Testis (tissue), 3 donors: ENCODE measurements around the gene FOSL1. TPM values are rescaled to one million over a fixed set of nuclear protein-coding genes. Genes with fewer than 3 reads are reported as not detected.

Source experiments
- DNase-seq: peaks from one replicate; pipeline ENCODE4 v3.0.0-alpha.2; 2019
- H3K27ac ChIP-seq, 2 donors: fragments of 200-600 bp; sonication (generic); one replicate each; pipeline ENCODE4 v1.5.1; 2019
- H3K27me3 ChIP-seq: fragments of 200-600 bp; sonication (generic); one replicate; pipeline ENCODE4 v1.5.1; 2019
- H3K36me3 ChIP-seq: fragments of 200-600 bp; sonication (generic); one replicate; pipeline ENCODE4 v1.5.1; 2017; ENCODE audit warnings: low read depth; ENCODE audit errors: missing control alignments
- H3K4me1 ChIP-seq: fragments of 200-600 bp; sonication (generic); one replicate; pipeline ENCODE4 v1.5.1; 2019
- H3K4me3 ChIP-seq, 2 donors: fragments of 200-600 bp; sonication (generic); one replicate each; pipeline ENCODE4 v1.5.1; 2017 to 2019
- H3K9me3 ChIP-seq: fragments of 200-600 bp; sonication (generic); one replicate; pipeline ENCODE4 v1.5.1; 2017
- POLR2A ChIP-seq: fragments of 450-650 bp; IDR thresholded peaks from one replicate; pipeline ENCODE4 v1.6.1; 2017; ENCODE audit warnings: antibody characterized with exemption, mild to moderate bottlenecking, moderate library complexity
- WGBS, 2 donors: methylation state at CpG; one replicate each; pipeline ENCODE4 v1.1.5; 2018; 5-methylcytosine and 5-hydroxymethylcytosine counted together
- intact Hi-C: fragments of 100-400 bp; cut with DNase I; formaldehyde crosslinking; loops from one replicate; pipeline ENCODE4 v1.15.1; 2023; ENCODE audit warnings: low total_unique reads
- polyA plus RNA-seq: library from polyadenylated mRNA; stranded (reverse); fragments of 350-450 nt; fragmentation: Illumina TruSeq; extraction: RNeasy Lipid Tissue Mini Kit (QIAGEN cat#74804); gene quantifications from one replicate; pipeline ENCODE4 v1.2.3, GENCODE V29; 2014; ENCODE audit warnings: low read depth, low replicate concordance; ENCODE audit not compliant: insufficient read depth
- total RNA-seq, 2 donors: library from RNA; depleted of rRNA; stranded (reverse); fragments of >200 nt; gene quantifications; one replicate each; pipeline ENCODE4 v1.2.3, GENCODE V29; 2016
- TF ChIP-seq, protein P1 (sequence below), 3 experiments: fragments of 450-650 bp in 2 of 3; fragments of 200-600 bp in 1 of 3; sonication (generic) in 1 of 3; IDR thresholded peaks; one replicate each; pipeline ENCODE4 v1.5.1; 2016 to 2019; ENCODE audit warnings: antibody characterized with exemption in 3 of 3, mild to moderate bottlenecking in 2 of 3, moderate library complexity in 1 of 3

Gene FOSL1
- total and polyA plus RNA-seq, 3 donors from 2014 or later, result 1.7 to 2.0 (median 1.7) TPM

DNA sequence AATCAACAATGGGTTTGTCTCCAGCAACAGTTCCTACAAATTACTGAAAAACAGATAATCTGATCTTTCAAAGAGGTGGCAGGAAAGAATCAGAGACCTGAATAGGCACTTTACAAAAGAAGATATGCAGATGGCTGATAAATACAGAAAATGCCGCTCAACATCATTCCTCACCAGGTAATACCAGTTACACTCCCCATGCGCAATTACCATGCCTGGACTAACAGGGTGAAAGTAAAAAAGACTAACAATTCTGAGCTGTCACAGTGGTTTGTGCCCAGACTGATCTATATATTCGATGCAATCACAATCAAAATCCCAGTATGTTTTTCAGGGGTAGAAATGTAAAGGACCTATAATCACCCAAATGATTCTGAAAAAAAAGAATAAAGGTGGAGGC is 56.4 kb downstream of the FOSL1 start:
- no peaks in the 10 kb centered on the region for H3K9me3 ChIP-seq
- TF ChIP-seq, protein P1, sequence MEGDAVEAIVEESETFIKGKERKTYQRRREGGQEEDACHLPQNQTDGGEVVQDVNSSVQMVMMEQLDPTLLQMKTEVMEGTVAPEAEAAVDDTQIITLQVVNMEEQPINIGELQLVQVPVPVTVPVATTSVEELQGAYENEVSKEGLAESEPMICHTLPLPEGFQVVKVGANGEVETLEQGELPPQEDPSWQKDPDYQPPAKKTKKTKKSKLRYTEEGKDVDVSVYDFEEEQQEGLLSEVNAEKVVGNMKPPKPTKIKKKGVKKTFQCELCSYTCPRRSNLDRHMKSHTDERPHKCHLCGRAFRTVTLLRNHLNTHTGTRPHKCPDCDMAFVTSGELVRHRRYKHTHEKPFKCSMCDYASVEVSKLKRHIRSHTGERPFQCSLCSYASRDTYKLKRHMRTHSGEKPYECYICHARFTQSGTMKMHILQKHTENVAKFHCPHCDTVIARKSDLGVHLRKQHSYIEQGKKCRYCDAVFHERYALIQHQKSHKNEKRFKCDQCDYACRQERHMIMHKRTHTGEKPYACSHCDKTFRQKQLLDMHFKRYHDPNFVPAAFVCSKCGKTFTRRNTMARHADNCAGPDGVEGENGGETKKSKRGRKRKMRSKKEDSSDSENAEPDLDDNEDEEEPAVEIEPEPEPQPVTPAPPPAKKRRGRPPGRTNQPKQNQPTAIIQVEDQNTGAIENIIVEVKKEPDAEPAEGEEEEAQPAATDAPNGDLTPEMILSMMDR (IDR thresholded peaks at IDR 0.05), result no peak
- no peak for TF ChIP-seq POLR2A
- 97% methylated on average over 3 of the region's 3 CpGs for WGBS, 2 donors

DNA sequence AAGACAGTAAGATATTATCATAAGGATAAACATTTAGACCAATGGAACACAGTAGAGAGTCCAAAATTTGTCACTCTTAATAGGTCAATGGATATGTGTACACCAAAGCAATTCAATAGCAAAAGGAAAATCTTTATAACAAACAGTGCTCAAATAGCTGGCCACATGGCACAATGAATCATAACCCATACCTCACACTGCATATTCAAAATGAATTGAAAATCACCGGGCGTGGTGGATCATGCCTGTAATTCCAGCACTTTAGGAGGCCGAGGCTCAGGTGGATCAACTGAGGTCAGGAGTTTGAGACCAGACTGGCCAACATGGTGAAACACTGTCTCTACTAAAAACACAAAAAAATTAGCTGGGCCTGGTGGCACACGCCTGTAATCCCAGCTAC is 58.0 kb downstream of the FOSL1 start:
- H3K4me3 ChIP-seq, result no peak overlapping the region
- no peak for DNase-seq
- H3K36me3 ChIP-seq, result no peaks in the 10 kb centered on the region
- intact Hi-C loops, result no loop called here
- TF ChIP-seq, protein P1 (IDR thresholded peaks at IDR 0.05), result no peak
- TF ChIP-seq POLR2A, result no peak
- no peaks in the 10 kb centered on the region for H3K27me3 ChIP-seq
- H3K27ac ChIP-seq, result no peak overlapping the region
- no peaks in the 10 kb centered on the region for H3K9me3 ChIP-seq
- 89 to 95% methylated on average over 4 of the region's 4 CpGs for WGBS, 2 donors
- no peaks in the 10 kb centered on the region for H3K4me1 ChIP-seq

More for the DNA sequence above, 56.4 kb downstream of the FOSL1 start:
- H3K27ac ChIP-seq, result no peak overlapping the region
- no peaks in the 10 kb centered on the region for H3K4me1 ChIP-seq
- H3K27me3 ChIP-seq, result no peaks in the 10 kb centered on the region
- no peaks in the 10 kb centered on the region for H3K36me3 ChIP-seq
- no peak overlapping the region for H3K4me3 ChIP-seq
- DNase-seq, result no peak
- intact Hi-C loops, result no loop called here

Other genes starting within 250 kb of the FOSL1 start
- gene RELA, start 237.5 kb downstream of the FOSL1 start, total RNA-seq, result 10 to 100 TPM; 64.9 to 82.0 TPM
- 47.5 TPM for gene RELA, start 237.5 kb downstream of the FOSL1 start, polyA plus RNA-seq
- 100 to 1,000 TPM; 101 to 121 TPM for gene KAT5, start 188.1 kb downstream of the FOSL1 start, total RNA-seq
- 154 TPM for gene KAT5, start 188.1 kb downstream of the FOSL1 start, polyA plus RNA-seq
- gene RNASEH2C, start 179.6 kb downstream of the FOSL1 start, total RNA-seq, result 10 to 100 TPM; 70.9 to 71.1 TPM
- gene RNASEH2C, start 179.6 kb downstream of the FOSL1 start, polyA plus RNA-seq, result 29.1 TPM
- gene AP5B1, start 119.4 kb downstream of the FOSL1 start, total RNA-seq, result 10 to 100 TPM; 13.5 to 14.8 TPM
- 4.5 TPM for gene AP5B1, start 119.4 kb downstream of the FOSL1 start, polyA plus RNA-seq
- gene OVOL1, start 113.3 kb downstream of the FOSL1 start, total RNA-seq, result 10 to 100 TPM; 27.6 to 33.9 TPM
- 72.4 TPM for gene OVOL1, start 113.3 kb downstream of the FOSL1 start, polyA plus RNA-seq
- gene SNX32, start 66.4 kb downstream of the FOSL1 start, total RNA-seq, result 1 to 10 TPM; 3.2 to 4.0 TPM
- gene SNX32, start 66.4 kb downstream of the FOSL1 start, polyA plus RNA-seq, result 4.9 TPM
- 100 to 1,000 TPM; 522 to 570 TPM for gene CFL1, start 42.2 kb downstream of the FOSL1 start, total RNA-seq
- gene CFL1, start 42.2 kb downstream of the FOSL1 start, polyA plus RNA-seq, result 647 TPM
- 10 to 100 TPM; 57.2 to 74.0 TPM for gene MUS81, start 40.0 kb downstream of the FOSL1 start, total RNA-seq
- gene MUS81, start 40.0 kb downstream of the FOSL1 start, polyA plus RNA-seq, result 49.9 TPM
- gene EFEMP2, start 27.6 kb downstream of the FOSL1 start, total RNA-seq, result 10 to 100 TPM; 47.4 to 52.4 TPM
- gene EFEMP2, start 27.6 kb downstream of the FOSL1 start, polyA plus RNA-seq, result 100 TPM
- 1 to 10 TPM in 1 of 2 donors, under 1 TPM in 1; 0.71 to 2.7 TPM for gene CTSW, start 20.6 kb downstream of the FOSL1 start, total RNA-seq
- 4.4 TPM for gene CTSW, start 20.6 kb downstream of the FOSL1 start, polyA plus RNA-seq
- gene FIBP, start 11.9 kb downstream of the FOSL1 start, total RNA-seq, result 100 to 1,000 TPM; 144 to 149 TPM
- gene FIBP, start 11.9 kb downstream of the FOSL1 start, polyA plus RNA-seq, result 131 TPM
- 100 to 1,000 TPM in 1 of 2 donors, 10 to 100 TPM in 1; 77.1 to 102 TPM for gene CCDC85B, start 9.7 kb downstream of the FOSL1 start, total RNA-seq
- gene CCDC85B, start 9.7 kb downstream of the FOSL1 start, polyA plus RNA-seq, result 17.1 TPM
- 10 to 100 TPM; 54.4 to 54.8 TPM for gene C11orf68, start 18.7 kb upstream of the FOSL1 start, total RNA-seq
- 89.2 TPM for gene C11orf68, start 18.7 kb upstream of the FOSL1 start, polyA plus RNA-seq
- 100 to 1,000 TPM; 215 to 243 TPM for gene DRAP1, start 19.0 kb upstream of the FOSL1 start, total RNA-seq
- gene DRAP1, start 19.0 kb upstream of the FOSL1 start, polyA plus RNA-seq, result 304 TPM
- 1 to 10 TPM; 5.4 to 5.5 TPM for gene TSGA10IP, start 45.1 kb upstream of the FOSL1 start, total RNA-seq
- 17.8 TPM for gene TSGA10IP, start 45.1 kb upstream of the FOSL1 start, polyA plus RNA-seq
- gene SART1, start 61.3 kb upstream of the FOSL1 start, total RNA-seq, result 100 to 1,000 TPM in 1 of 2 donors, 10 to 100 TPM in 1; 81.1 to 102 TPM
- gene SART1, start 61.3 kb upstream of the FOSL1 start, polyA plus RNA-seq, result 56.8 TPM
- 10 to 100 TPM; 43.2 to 46.5 TPM for gene EIF1AD, start 101.8 kb upstream of the FOSL1 start, total RNA-seq
- 42.5 TPM for gene EIF1AD, start 101.8 kb upstream of the FOSL1 start, polyA plus RNA-seq
- 100 to 1,000 TPM; 105 to 133 TPM for gene BANF1, start 102.1 kb upstream of the FOSL1 start, total RNA-seq
- gene BANF1, start 102.1 kb upstream of the FOSL1 start, polyA plus RNA-seq, result 193 TPM
- 10 to 100 TPM in 1 of 2 donors, 1 to 10 TPM in 1; 6.6 to 11.9 TPM for gene CST6, start 111.6 kb upstream of the FOSL1 start, total RNA-seq
- gene CST6, start 111.6 kb upstream of the FOSL1 start, polyA plus RNA-seq, result 3.0 TPM
- 10 to 100 TPM in 1 of 2 donors, 1 to 10 TPM in 1; 8.9 to 12.5 TPM for gene CATSPER1, start 126.1 kb upstream of the FOSL1 start, total RNA-seq
- gene CATSPER1, start 126.1 kb upstream of the FOSL1 start, polyA plus RNA-seq, result 33.7 TPM
- 1 to 10 TPM; 2.0 to 4.0 TPM for gene GAL3ST3, start 148.8 kb upstream of the FOSL1 start, total RNA-seq
- gene GAL3ST3, start 148.8 kb upstream of the FOSL1 start, polyA plus RNA-seq, result 0.84 TPM
- gene SF3B2, start 152.0 kb upstream of the FOSL1 start, total RNA-seq, result 100 to 1,000 TPM; 307 to 315 TPM
- 341 TPM for gene SF3B2, start 152.0 kb upstream of the FOSL1 start, polyA plus RNA-seq
- 100 to 1,000 TPM; 130 to 131 TPM for gene PACS1, start 169.9 kb upstream of the FOSL1 start, total RNA-seq
- gene PACS1, start 169.9 kb upstream of the FOSL1 start, polyA plus RNA-seq, result 111 TPM